ENCODE results near the gene MGRN1. TPM values are rescaled to one million over a fixed set of nuclear protein-coding genes. Genes with fewer than 3 reads are reported as not detected.

MGRN1 gene
- total RNA-seq, 1 donor from 2014 or later = 113 TPM

DNA sequence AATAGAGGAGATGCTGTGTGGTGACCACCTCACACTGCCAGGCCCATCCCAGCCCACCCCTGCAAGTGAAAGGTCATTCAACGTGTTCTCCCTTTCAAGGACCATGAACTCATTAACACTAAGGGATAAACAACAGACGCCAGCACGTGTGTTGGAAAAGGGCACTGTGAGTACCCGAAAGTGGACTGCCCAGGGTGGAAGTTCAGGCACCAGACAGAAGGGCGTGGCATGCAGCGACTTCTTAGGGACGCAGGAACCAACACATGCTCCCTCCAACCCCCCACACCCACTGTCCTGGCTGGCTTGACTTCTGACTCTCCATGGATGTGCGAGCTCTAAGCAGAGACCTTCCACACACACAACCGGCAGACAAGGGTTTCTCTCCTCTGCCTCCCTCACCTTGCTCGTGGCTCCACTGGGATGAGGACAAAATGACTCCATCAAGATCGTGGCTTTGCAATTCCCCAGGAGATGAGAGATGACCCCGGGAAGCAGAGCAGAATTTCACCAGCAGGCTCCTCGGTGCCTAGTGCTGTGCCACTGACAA lies 20.9 kb upstream of the MGRN1 start:
- intact Hi-C loops (cut with micrococcal nuclease) = no loop called here

DNA sequence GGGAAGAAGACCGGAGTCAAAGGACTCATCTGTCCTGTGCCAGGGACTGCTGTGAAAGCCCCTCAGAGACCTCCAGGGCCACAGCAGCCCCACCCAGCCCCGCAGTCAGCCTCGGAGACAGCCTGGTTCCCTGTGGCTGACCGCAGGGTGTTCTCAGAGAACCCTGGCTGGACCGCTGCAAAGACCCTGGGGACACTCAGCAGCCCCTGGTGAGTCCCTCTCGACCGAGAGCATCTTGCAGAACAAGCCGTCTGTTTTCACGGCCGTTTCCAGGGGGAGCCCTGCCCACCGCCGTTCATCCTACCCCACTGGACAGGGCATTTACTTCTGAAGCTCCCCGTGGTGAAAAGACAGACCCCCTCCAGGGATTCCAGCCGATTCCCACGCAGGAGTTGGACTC lies 20.2 kb upstream of the MGRN1 start:
- intact Hi-C loops (cut with micrococcal nuclease) = no loop called here

GRCh38 chr16:4606354-4606753 lies 18.3 kb upstream of the MGRN1 start:
- intact Hi-C loops (cut with micrococcal nuclease) = no loop called here

DNA sequence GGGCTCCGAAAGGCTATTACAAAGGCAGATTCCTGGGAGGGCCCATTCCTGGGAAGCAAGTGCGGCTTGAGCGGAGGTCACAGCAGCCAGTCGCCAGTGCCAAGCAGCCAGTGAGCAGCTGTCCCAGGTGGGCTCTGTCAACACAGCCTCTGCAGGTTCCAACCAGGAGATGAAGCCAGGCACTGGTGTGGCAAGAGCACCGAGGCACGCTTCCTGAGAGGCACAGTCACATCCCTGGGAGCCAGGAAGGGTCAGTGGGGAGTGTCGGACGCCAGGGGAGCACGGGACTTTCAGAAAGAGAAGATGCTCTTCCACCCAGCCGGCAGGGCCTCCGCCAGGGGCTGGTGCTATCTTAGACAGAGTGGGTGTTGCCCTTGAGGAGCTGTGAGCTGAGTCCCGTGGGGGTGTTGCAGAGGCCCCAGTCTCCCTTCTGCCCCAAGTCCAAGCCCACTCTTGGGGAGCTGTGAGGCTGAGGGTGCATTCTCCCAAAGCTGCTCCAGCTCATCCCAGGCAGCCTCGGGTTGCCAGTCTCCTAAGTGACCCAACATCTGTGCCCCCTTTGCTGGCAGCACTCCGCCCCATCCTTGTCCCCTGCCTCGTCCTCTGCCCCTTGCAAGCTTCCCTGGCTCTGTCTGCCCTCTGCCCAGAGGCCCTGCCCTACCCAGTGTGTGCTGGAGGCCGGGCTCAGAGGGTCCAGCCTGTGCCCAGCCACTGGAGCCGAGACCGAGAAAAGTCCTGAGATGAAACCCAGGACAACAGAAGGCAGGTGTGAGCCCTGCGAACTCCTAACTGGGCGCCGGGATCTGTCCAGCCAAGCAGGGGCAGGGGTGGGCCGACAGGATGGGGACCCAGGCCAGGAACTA lies 16.6 kb upstream of the MGRN1 start:
- intact Hi-C loops (cut with micrococcal nuclease) = no loop called here

- intact Hi-C loops (cut with micrococcal nuclease) = no loop called here
Observed at GRCh38 chr16:4608704-4608980, 16.0 kb upstream of the MGRN1 start.

DNA sequence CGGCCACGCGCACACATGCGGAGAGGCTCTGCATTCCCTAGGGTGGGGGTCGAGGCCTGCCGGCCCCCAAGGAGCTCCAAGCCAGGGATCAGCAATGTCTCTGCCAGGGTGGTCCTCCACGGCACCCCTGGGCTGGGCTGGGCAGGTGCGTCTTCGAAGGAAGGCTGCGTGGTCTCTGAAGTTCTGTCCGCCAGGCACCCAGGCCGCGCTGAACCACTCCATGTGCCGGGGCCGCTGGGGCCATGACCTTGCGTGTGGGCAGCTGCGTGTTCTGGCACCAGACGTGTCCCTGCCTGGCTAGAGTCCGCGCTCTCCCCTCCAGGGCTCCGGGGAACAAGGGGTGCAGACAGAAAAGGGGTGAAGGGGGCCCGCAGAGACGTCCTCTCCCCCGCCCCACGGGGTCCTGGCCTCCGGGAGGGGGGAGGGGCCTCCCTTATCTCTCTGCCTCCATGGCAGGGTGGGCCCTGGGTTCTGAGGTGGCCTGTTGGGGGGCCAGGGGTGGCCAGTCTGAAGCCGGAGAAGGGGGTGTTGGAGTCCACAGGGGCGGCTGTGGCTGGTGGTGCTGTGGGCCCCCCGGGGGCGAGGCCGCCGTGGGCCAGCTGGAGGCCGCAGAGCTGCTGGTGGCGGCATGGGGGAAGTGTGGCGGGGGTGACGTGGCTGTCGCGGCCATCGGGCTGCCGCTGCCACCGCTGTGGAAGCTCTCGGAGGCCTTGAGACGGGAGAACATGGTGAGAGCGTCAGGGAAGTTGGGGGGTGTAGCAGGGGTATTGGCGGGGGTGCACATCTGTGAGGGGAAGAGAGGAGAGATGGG lies 15.2 kb upstream of the MGRN1 start:
- intact Hi-C loops (cut with micrococcal nuclease) = loop anchor here (10.0 kb wide), 1 partner anchor 995 kb away; the partner anchor contains the start of gene SLX4

GRCh38 chr16:4610011-4611005 lies 14.3 kb upstream of the MGRN1 start:
- intact Hi-C loops (cut with micrococcal nuclease) = loop anchor here (10.0 kb wide), 1 partner anchor 996 kb away; the partner anchor contains the start of gene SLX4

GRCh38 chr16:4611337-4612021 lies 13.1 kb upstream of the MGRN1 start:
- intact Hi-C loops (cut with micrococcal nuclease) = loop anchor here (10.0 kb wide), 1 partner anchor 997 kb away; the partner anchor contains the start of gene SLX4

GRCh38 chr16:4612474-4612931 lies 12.1 kb upstream of the MGRN1 start:
- intact Hi-C loops (cut with micrococcal nuclease) = loop anchor here (10.0 kb wide), 1 partner anchor 998 kb away; the partner anchor contains the start of gene SLX4

- intact Hi-C loops (cut with micrococcal nuclease) = loop anchor here (10.0 kb wide), 1 partner anchor 998 kb away; the partner anchor contains the start of gene SLX4
Observed at GRCh38 chr16:4612977-4613635, 11.5 kb upstream of the MGRN1 start.

DNA sequence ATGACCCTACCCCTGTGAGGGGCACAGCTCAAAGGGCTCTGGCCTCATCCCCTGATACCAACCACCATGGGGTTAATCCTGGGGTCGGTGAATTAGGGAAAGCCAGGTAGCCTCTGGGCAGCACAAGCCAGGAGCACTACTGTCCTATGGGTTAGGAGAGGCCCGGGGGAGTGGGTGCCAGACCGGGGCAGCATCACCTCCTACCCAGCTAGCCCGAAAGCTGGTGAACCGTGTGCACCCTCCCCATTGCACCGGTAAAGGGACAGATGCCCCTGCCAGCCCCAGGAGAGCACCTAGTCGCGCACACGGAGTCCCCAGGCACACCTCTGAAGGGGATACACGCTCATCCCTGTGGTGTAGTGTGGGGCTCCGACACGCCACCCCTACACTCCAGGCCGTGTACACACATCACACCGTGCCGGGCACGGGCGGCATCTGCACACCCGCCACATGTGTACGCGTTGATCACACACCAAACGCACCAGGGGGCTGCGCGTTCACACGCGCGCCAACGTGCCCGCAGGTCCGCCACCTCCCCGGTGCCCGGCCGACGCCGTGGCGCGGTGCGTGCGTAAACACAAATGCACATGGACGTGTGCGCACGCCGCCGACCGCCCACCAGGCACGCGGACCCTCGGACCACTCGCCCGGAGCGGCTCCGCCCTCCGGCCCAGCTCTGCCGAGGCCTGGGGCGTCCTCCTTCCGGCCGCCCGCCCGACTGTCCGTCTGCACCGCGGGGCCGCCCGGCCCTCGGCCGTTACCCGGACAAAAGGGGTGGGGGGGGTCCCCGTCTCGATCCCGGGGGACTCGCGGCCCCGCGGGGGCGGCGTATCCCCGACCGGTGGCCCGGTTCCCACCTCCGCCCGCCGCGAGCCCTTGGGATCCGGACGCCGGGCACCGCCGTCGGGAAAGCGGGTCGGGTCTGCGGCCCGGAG lies 10.7 kb upstream of the MGRN1 start:
- intact Hi-C loops (cut with micrococcal nuclease) = loop anchor here (1.0 to 10.0 kb wide), 3 partner anchors 36 to 999 kb away; partner anchors contain the start of genes GLYR1, SLX4 and UBN1

DNA sequence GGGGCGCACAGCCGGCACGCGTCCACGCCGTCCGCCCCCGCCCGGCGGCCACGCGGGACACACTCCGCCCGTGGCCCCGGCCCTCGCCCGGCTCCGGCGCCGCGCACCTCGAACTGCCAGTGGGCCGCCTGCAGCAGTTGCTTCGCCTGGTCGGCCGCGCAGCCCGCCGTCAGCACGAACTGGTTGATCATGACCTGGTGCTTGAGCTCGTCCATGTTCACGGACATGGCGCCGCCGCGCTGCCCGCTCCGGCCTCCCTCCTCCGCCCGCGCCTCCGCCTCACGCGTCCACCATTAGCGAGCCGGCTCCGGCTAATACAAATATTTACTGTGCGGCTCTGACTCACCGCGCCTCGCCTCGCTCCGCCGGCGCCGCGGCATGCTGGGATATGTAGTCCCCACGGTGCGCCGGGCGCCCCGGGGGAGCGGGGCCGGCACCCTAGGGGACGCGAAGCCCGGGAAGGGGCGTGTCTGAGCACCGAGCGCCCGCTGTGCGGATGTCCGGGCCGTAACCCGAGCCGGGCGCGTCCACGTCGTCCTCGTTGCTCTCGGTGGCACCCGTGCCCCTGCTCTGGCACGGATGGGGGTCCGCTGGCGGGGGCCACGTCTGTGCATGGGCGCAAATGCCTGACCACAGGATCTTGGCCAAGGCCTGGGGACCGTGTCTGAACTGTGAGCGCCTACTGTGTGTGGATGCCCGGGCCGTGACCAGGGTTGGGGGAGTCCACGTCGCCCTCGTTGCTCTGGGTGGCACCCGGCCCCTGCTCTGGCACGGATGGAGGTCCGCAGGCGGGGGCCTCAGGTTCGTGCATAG lies 9.8 kb upstream of the MGRN1 start, which contains the start of gene UBALD1:
Gene UBALD1 (minus strand): TSS at position 318 of the 813 bp plus-strand sequence. CDS start 91 bp downstream, at position 227.
- intact Hi-C loops (cut with micrococcal nuclease) = loop anchor here (1.0 to 10.0 kb wide), 3 partner anchors 36 to 1000 kb away; partner anchors contain the start of genes GLYR1, SLX4 and UBN1

GRCh38 chr16:4615384-4616046 lies 9.1 kb upstream of the MGRN1 start:
- intact Hi-C loops (cut with micrococcal nuclease) = loop anchor here (1.0 to 10.0 kb wide), 17 partner anchors 9 to 1001 kb away; partner anchors contain the start of genes ANKS3, CDIP1, DNAAF8 and DNAJA3

- intact Hi-C loops (cut with micrococcal nuclease) = loop anchor here (1.0 to 10.0 kb wide), 16 partner anchors 8 to 1001 kb away; partner anchors contain the start of genes ANKS3, CDIP1, DNAAF8 and DNAJA3
Observed at GRCh38 chr16:4616047-4616811, 8.4 kb upstream of the MGRN1 start.

DNA sequence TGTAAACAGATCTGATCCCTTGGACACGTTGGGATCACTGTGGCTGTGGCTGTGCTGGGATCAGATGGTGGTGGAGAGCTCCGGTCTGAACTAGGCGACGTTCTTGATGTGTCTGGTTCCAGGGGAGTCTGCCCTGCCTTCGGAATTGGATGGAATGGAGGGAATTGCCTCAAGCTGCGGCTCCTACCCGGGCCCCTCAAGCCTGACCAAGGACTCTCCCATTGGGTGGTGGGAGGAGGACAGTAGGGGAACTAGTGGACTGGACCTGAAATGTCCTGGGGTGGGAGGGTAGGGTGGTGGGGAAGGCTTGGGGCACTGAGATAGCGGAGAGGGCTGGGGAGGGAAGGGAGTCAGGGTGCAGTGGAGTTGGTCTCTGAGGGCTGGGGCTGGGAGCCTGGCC lies 6.7 kb upstream of the MGRN1 start:
- intact Hi-C loops (cut with micrococcal nuclease) = loop anchor here (2.0 to 10.0 kb wide), 4 partner anchors 47 to 1003 kb away; partner anchors contain the start of gene SLX4

Data from T-helper 1 cell treated with Interleukin-12 subunit alpha and Interleukin-12 subunit beta and Interleukin-4 antibody, amounts not matched to agents 30 ng/mL and 1 ng/mL, for 36 hours (primary cell).